ENCODE results near the gene JAZF1.

The JAZF1 gene

GRCh38 chr7:28180364-28181147 is at the start of gene JAZF1:
TSS of gene JAZF1 (minus strand) at chr7:28180795.
- Histone ChIP-seq H3K36me3 (ENCODE audit: control insufficient read depth, low read length) (peaks cover 15% of the 10 kb centered on the region), H4K20me1 (ENCODE audit: control insufficient read depth, insufficient read depth, low read depth, low read length) (peaks cover 10% of the 10 kb centered on the region; the same call in 1 of the 2 replicates), H3K9me2 (replicated peaks; ENCODE audit: control insufficient read depth, low read length) (no peaks in the 10 kb centered on the region), H3K9me3 (ENCODE audit: control insufficient read depth, insufficient read depth, low read length) (no peaks in the 10 kb centered on the region), H3K4me2 (ENCODE audit: low read length) (peak within 1 kb of the TSS; percentile 89), H3K27me3 (ENCODE audit: control insufficient read depth, low read length) (no peaks in the 10 kb centered on the region), H3K27ac (ENCODE audit: low read depth, low read length) (peak within 1 kb of the TSS; percentile 68), H3K4me1 (ENCODE audit: control insufficient read depth, low read length) (peaks cover 76% of the 10 kb centered on the region), H3K79me2 (ENCODE audit: control insufficient read depth, low read length) (peaks cover 42% of the 10 kb centered on the region), H3K4me3 (ENCODE audit: low read length) (peak within 1 kb of the TSS; percentile 80), H3F3A (ENCODE audit: control insufficient read depth, insufficient read depth) (peaks cover 25% of the 10 kb centered on the region)
- TF ChIP-seq, protein P1, sequence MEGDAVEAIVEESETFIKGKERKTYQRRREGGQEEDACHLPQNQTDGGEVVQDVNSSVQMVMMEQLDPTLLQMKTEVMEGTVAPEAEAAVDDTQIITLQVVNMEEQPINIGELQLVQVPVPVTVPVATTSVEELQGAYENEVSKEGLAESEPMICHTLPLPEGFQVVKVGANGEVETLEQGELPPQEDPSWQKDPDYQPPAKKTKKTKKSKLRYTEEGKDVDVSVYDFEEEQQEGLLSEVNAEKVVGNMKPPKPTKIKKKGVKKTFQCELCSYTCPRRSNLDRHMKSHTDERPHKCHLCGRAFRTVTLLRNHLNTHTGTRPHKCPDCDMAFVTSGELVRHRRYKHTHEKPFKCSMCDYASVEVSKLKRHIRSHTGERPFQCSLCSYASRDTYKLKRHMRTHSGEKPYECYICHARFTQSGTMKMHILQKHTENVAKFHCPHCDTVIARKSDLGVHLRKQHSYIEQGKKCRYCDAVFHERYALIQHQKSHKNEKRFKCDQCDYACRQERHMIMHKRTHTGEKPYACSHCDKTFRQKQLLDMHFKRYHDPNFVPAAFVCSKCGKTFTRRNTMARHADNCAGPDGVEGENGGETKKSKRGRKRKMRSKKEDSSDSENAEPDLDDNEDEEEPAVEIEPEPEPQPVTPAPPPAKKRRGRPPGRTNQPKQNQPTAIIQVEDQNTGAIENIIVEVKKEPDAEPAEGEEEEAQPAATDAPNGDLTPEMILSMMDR (IDR thresholded peaks at IDR 0.05; ENCODE audit: low read depth, low read length, poor library complexity, severe bottlenecking), result no peak
- TF ChIP-seq EZH2phosphoT487 (IDR thresholded peaks at IDR 0.05; ENCODE audit: borderline replicate concordance, low read length), result no peak

DNA sequence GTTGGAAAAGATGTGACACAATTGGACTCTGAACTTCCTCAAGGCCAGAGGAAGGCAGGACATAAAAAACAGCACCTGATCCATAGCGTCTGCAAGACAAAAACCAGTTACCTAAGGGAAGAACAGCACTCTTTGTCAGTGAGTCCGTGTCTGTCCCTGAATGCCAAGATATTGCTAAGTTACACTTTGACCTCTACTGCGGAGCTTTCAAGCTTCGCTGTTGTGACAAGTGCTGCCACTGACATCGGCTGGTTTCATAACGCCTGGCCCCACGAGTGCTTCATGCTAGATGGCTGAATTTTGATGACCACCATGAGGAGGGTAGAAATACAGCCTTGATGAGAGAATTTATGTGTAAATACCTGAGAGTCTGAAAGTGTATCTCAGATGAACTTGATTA is 49.7 kb upstream of the JAZF1 start:
- no peaks in the 10 kb centered on the region for H3K9me3 ChIP-seq (ENCODE audit: control insufficient read depth, insufficient read depth, low read length)
- no peaks in the 10 kb centered on the region for H3K27me3 ChIP-seq (ENCODE audit: control insufficient read depth, low read length)
- no peak overlapping the region for H3K27ac ChIP-seq (ENCODE audit: low read depth, low read length)
- H4K20me1 ChIP-seq (ENCODE audit: control insufficient read depth, insufficient read depth, low read depth, low read length), result no peaks in the 10 kb centered on the region
- no peaks in the 10 kb centered on the region for H3K4me1 ChIP-seq (ENCODE audit: control insufficient read depth, low read length)
- no peak overlapping the region for H3K4me2 ChIP-seq (ENCODE audit: low read length)
- H3K36me3 ChIP-seq (ENCODE audit: control insufficient read depth, low read length), result no peaks in the 10 kb centered on the region
- no peaks in the 10 kb centered on the region for H3F3A ChIP-seq (ENCODE audit: control insufficient read depth, insufficient read depth)
- no peaks in the 10 kb centered on the region for H3K9me2 ChIP-seq (replicated peaks; ENCODE audit: control insufficient read depth, low read length)
- no peaks in the 10 kb centered on the region for H3K79me2 ChIP-seq (ENCODE audit: control insufficient read depth, low read length)
- no peak overlapping the region for H3K4me3 ChIP-seq (ENCODE audit: low read length)
- no peak for TF ChIP-seq EZH2phosphoT487 (IDR thresholded peaks at IDR 0.05; ENCODE audit: borderline replicate concordance, low read length)
- TF ChIP-seq, protein P1 (IDR thresholded peaks at IDR 0.05; ENCODE audit: low read depth, low read length, poor library complexity, severe bottlenecking), result no peak

DNA sequence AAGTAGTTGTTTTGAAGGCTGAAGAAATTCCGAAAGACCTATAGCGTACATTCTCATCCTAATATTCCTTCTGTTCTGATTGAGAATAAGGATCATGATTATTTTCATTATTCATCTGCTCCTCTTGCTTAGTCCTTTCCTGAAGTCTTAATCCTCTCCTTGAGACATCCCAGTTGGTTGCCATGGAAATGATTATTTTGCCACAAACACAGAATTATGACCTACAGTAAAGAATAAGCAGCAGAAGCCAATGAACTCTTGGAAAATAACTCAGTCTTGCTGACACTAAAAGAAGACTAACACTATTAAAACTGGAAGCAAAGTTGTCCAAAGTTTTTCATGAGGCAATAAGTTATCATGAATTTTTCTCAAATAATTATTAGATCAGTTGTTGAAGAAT is 47.8 kb upstream of the JAZF1 start:
- TF ChIP-seq, protein P1 (IDR thresholded peaks at IDR 0.05; ENCODE audit: low read depth, low read length, poor library complexity, severe bottlenecking), result no peak
- no peak for TF ChIP-seq EZH2phosphoT487 (IDR thresholded peaks at IDR 0.05; ENCODE audit: borderline replicate concordance, low read length)
- Histone ChIP-seq H4K20me1 (ENCODE audit: control insufficient read depth, insufficient read depth, low read depth, low read length) (no peaks in the 10 kb centered on the region), H3K4me2 (ENCODE audit: low read length) (no peak overlapping the region), H3F3A (ENCODE audit: control insufficient read depth, insufficient read depth) (no peaks in the 10 kb centered on the region), H3K9me3 (ENCODE audit: control insufficient read depth, insufficient read depth, low read length) (no peaks in the 10 kb centered on the region), H3K9me2 (replicated peaks; ENCODE audit: control insufficient read depth, low read length) (no peaks in the 10 kb centered on the region), H3K4me1 (ENCODE audit: control insufficient read depth, low read length) (no peaks in the 10 kb centered on the region), H3K36me3 (ENCODE audit: control insufficient read depth, low read length) (no peaks in the 10 kb centered on the region), H3K79me2 (ENCODE audit: control insufficient read depth, low read length) (no peaks in the 10 kb centered on the region), H3K27me3 (ENCODE audit: control insufficient read depth, low read length) (no peaks in the 10 kb centered on the region), H3K27ac (ENCODE audit: low read depth, low read length) (no peak overlapping the region), H3K4me3 (ENCODE audit: low read length) (no peak overlapping the region)

All from DOHH2 (cell line).